GM18868 (cell line): ENCODE measurements around the gene RAX2.

Source experiments
- ATAC-seq: cut with Tn5 transposase; IDR thresholded peaks from one replicate; pipeline ENCODE4 v1.9.1; 2021; ENCODE audit warnings: mild to moderate bottlenecking, moderate library complexity; ENCODE audit not compliant: unreplicated experiment

RAX2 gene

DNA sequence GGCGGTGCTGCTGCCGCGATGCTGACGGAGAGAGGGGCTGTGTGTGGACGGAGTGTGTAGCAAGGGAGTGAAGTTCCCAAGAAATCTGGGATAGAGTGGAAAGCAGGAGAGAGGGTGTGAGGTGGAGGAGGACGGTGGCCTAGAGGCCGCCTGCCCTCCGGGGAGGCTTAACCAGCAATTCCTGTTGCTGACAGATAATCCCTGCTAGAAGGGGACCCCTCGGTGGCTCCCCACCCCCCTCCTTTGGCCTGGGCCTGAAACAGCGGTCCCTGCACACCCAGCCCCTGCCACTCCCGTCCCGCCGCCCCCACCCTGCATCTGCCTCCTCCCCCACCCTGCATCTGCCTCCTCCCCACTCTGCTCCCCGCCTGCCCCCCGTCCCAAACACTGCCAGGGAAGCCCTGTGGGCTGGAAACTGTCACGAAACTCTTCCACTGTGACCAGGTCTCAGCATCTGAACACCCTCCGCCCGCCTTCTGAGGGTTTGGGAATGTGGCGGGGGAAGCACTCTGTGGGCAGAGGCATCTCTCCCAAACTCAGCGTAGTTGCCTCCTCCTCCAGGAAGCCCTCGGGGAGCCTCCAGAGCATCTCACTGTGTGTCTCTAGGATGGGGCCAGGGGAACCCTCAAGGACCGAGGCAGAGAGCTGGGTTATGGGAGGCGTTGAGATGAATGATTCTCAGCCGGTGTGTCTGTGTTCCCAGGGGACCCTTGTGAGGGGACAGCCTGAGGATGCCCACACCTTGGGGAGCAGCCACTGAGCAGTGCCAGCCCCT is 31.3 kb upstream of the RAX2 start:
- ATAC-seq: no peak

DNA sequence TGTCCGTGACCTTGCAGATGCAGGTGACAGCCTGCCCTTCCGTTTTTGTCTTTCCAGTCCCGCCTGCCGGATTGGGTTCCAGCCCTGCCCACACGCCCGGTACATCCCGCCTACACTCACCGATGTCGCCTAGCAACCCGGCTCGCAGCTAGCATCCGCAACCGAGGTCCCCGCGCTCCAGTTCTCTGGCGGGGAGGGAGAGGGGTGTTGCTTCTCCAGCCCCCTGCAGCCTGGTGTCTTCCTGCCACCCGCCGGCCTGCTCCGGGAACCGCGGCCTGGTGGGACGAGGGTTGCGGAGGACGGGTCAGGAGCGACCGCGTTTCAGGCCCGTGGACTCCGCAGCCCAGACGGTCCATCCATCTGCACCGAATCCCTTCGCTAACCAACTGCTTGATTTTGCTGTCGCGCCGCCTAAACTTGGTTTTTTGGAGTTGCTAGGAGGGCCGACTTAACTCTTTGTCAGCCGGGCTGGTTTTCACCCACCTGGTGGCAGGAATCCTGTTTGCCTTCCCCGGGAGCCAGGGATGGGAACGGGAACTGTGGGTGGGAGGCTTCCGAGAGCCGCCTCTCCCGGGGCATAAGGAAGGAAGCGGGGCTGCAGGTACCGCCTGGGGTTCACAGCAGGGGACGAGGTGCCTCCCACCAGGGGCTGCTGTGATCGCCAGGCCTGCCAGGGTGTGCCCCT is 29.5 kb upstream of the RAX2 start:
- no peak for ATAC-seq

- ATAC-seq: no peak
Measured at GRCh38 chr19:3800996-3801395, 29.0 kb upstream of the RAX2 start.

DNA sequence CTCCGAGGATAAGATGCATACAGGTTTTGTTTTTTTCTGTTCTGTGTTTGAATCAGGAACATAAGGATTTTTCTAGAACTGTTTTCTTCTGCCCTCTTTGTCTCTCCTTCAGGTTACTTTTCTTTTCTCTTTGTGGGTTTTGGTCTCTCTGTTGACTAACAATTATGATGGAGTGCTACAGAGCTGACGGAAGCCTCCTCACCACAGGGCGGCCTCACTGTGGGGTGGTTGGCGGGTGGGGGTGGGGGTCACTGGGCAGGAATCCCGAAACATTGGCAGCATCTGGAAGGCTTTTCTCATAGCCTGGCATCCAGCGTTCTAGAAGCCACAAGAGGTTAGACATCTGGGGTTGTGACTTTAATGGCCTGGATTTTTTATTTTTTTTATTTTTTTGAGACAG is 26.1 kb upstream of the RAX2 start:
- no peak for ATAC-seq

- ATAC-seq: no peak
Measured at GRCh38 chr19:3796358-3796757, 24.3 kb upstream of the RAX2 start.

- no peak for ATAC-seq
Measured at GRCh38 chr19:3793799-3794198, 21.8 kb upstream of the RAX2 start.

GRCh38 chr19:3792114-3792513 is 20.1 kb upstream of the RAX2 start:
- no peak for ATAC-seq

DNA sequence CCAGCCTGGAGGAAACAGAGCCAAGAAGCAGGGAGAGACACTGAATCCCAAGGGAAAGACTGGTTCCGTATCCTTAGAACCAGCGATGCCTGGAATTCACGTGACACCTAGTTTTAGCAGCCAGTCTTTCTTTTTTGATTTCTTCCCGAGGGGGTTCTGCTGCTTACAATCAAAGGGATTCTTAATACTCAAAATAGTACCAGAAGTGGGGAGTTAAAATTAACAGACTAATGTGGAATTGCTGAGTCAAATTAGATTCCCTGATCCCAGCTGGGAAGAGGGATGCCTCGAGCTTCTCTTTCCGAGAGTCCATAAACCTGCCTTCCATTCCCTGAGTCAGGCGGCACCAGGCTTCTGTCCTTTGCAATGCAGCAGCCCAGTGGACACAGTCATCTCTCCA is 18.9 kb upstream of the RAX2 start:
- no peak for ATAC-seq

GRCh38 chr19:3790209-3790734 is 18.2 kb upstream of the RAX2 start:
- ATAC-seq: no peak

- ATAC-seq: no peak
Measured at GRCh38 chr19:3788996-3789778, 17.2 kb upstream of the RAX2 start.

GRCh38 chr19:3785938-3786824 is 14.2 kb upstream of the RAX2 start, which contains the start of gene MATK:
MATK (minus strand) TSS chr19:3786381; CDS start chr19:3785135, 1,246 bp downstream.
- ATAC-seq: no peak

GRCh38 chr19:3785451-3785937 is 13.5 kb upstream of the RAX2 start:
- ATAC-seq: no peak

GRCh38 chr19:3784607-3785450 is 12.8 kb upstream of the RAX2 start:
- no peak for ATAC-seq

- no peak for ATAC-seq
Measured at GRCh38 chr19:3783660-3784584, 11.9 kb upstream of the RAX2 start.

DNA sequence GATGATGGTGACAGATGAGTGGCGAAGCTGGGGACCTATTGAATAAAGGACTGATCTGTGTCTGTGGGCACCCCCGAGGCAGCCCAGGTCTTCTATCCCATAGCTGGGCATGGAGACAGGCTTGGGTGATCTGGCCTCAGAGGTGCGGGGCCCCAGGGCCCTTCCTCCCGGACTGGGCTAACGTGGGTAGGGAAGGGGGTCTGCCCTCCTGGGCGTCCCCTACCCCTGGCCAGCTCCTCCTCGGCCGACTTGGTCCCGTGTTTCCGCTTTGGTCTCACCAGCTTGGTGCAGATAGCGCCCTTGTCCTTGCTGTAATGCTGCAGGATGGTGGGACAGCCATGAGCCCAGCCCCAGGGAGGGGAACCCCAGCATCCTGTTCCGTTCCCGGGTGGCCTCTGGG is 10.9 kb upstream of the RAX2 start:
- no peak for ATAC-seq

DNA sequence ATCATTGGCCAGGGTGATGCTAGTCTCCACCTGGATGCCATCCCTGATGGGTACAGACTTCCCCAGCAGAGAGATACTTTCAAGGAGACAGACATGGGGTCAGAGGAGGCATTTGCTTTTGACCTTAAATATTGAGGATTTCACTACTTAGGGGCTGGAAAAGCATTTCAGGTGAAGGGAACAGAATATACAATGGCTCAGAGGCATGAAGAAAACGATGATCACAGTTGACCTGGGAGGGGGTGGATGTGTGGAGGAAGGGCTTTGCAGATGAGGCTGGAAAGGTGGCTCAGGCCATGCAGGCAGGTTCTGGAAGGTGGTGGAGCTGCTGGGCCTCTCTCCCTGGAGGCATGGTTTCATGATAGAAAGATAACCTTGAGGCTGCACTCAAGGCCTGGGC is 10.3 kb upstream of the RAX2 start:
- no peak for ATAC-seq

- no peak for ATAC-seq
Measured at GRCh38 chr19:3781603-3782002, 9.6 kb upstream of the RAX2 start.

- no peak for ATAC-seq
Measured at GRCh38 chr19:3780786-3781304, 8.8 kb upstream of the RAX2 start.
